Measurements from ENCODE around the gene XRCC6. TPM values are rescaled to one million over a fixed set of nuclear protein-coding genes. Genes with fewer than 3 reads are reported as not detected.

Gene XRCC6
- total RNA-seq, 1 donor: 251 TPM

- H3K9me3 ChIP-seq (ENCODE audit: low read depth, low read length): no peaks in the 10 kb centered on the region
- H4K20me1 ChIP-seq (ENCODE audit: insufficient read depth, low read length): no peaks in the 10 kb centered on the region
- TF ChIP-seq CTCF (IDR thresholded peaks at IDR 0.05; ENCODE audit: extremely low read depth, low read depth, low read length): no peak
- no peak for DNase-seq (ENCODE audit: insufficient read length, low spot score, missing footprints)
- H3K4me2 ChIP-seq (ENCODE audit: insufficient read depth, low read length): no peak overlapping the region
- no peaks in the 10 kb centered on the region for H3K27me3 ChIP-seq (ENCODE audit: insufficient read depth, low read length)
- H3K79me2 ChIP-seq (ENCODE audit: insufficient read depth, low read length): no peaks in the 10 kb centered on the region
- no peak overlapping the region for H3K27ac ChIP-seq (ENCODE audit: low read depth, low read length)
- no peaks in the 10 kb centered on the region for H3K4me1 ChIP-seq (ENCODE audit: insufficient read depth, low read length)
- H3K4me3 ChIP-seq (ENCODE audit: insufficient read depth, low read length): no peak overlapping the region
- no peak overlapping the region for H2AFZ ChIP-seq (ENCODE audit: low read length)
- peaks cover 52% of the 10 kb centered on the region for H3K36me3 ChIP-seq (ENCODE audit: insufficient read depth, low read length)
Observed at GRCh38 chr22:41578818-41579217, 42.3 kb upstream of the XRCC6 start.

DNA sequence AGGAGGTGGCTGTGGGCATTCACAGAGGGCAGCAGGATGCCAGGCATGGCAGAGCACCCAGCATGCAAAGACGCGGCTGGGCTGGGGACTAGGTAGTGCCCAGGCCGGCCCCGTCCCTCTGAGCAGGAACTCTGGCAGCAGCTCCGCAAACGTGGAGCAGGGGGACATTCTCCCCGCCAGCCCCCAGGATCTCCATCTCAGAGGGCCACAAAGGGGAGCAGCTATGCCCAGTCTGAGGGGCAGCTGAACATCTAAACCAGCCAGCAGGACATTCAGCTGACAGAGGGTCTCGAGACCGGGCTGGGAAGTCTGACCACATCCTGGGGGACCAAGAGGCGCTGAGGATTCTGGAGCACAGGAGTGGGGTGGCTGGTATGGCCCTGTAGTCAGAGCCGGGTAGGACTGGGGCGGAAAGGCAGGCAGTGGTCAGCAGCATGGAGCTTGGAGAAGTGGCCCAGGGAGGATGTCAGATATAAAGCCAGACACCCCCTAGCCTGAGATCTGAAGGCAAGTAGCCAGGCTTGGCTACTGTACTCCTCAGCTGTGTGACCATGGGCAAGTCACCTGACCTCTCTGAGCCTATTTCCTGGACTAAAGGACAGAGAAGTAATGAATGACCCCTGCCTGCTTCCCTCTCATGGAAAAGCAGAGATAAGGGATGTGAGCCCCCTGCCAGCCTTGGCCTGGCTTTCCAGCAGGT is 41.6 kb upstream of the XRCC6 start:
- no peaks in the 10 kb centered on the region for H3K9me3 ChIP-seq (ENCODE audit: low read depth, low read length)
- H2AFZ ChIP-seq (ENCODE audit: low read length): no peak overlapping the region
- H3K4me2 ChIP-seq (ENCODE audit: insufficient read depth, low read length): no peak overlapping the region
- H4K20me1 ChIP-seq (ENCODE audit: insufficient read depth, low read length): peaks cover under 1% of the 10 kb centered on the region
- H3K79me2 ChIP-seq (ENCODE audit: insufficient read depth, low read length): peaks cover 3% of the 10 kb centered on the region
- peak; percentile 80 for DNase-seq (ENCODE audit: insufficient read length, low spot score, missing footprints)
- TF ChIP-seq CTCF (IDR thresholded peaks at IDR 0.05; ENCODE audit: extremely low read depth, low read depth, low read length): no peak
- no peak overlapping the region for H3K27ac ChIP-seq (ENCODE audit: low read depth, low read length)
- H3K4me3 ChIP-seq (ENCODE audit: insufficient read depth, low read length): no peak overlapping the region
- H3K27me3 ChIP-seq (ENCODE audit: insufficient read depth, low read length): no peaks in the 10 kb centered on the region
- H3K36me3 ChIP-seq (ENCODE audit: insufficient read depth, low read length): peaks cover 58% of the 10 kb centered on the region
- no peaks in the 10 kb centered on the region for H3K4me1 ChIP-seq (ENCODE audit: insufficient read depth, low read length)

- Histone ChIP-seq H3K79me2 (ENCODE audit: insufficient read depth, low read length) (peaks cover 7% of the 10 kb centered on the region), H4K20me1 (ENCODE audit: insufficient read depth, low read length) (peaks cover 4% of the 10 kb centered on the region), H3K4me2 (ENCODE audit: insufficient read depth, low read length) (no peak overlapping the region), H3K27ac (ENCODE audit: low read depth, low read length) (no peak overlapping the region), H3K27me3 (ENCODE audit: insufficient read depth, low read length) (no peaks in the 10 kb centered on the region), H3K4me3 (ENCODE audit: insufficient read depth, low read length) (no peak overlapping the region), H3K9me3 (ENCODE audit: low read depth, low read length) (no peaks in the 10 kb centered on the region), H2AFZ (ENCODE audit: low read length) (no peak overlapping the region), H3K4me1 (ENCODE audit: insufficient read depth, low read length) (no peaks in the 10 kb centered on the region), H3K36me3 (ENCODE audit: insufficient read depth, low read length) (peaks cover 64% of the 10 kb centered on the region)
- peak; percentile 77 for DNase-seq (ENCODE audit: insufficient read length, low spot score, missing footprints)
- no peak for TF ChIP-seq CTCF (IDR thresholded peaks at IDR 0.05; ENCODE audit: extremely low read depth, low read depth, low read length)
Observed at GRCh38 chr22:41579997-41580355, 41.1 kb upstream of the XRCC6 start.

- no peak for DNase-seq (ENCODE audit: insufficient read length, low spot score, missing footprints)
- no peak overlapping the region for H3K4me3 ChIP-seq (ENCODE audit: insufficient read depth, low read length)
- peaks cover 4% of the 10 kb centered on the region for H3K4me1 ChIP-seq (ENCODE audit: insufficient read depth, low read length)
- peaks cover 60% of the 10 kb centered on the region for H3K36me3 ChIP-seq (ENCODE audit: insufficient read depth, low read length)
- no peaks in the 10 kb centered on the region for H3K27me3 ChIP-seq (ENCODE audit: insufficient read depth, low read length)
- no peak overlapping the region for H3K27ac ChIP-seq (ENCODE audit: low read depth, low read length)
- no peak overlapping the region for H2AFZ ChIP-seq (ENCODE audit: low read length)
- no peak for TF ChIP-seq CTCF (IDR thresholded peaks at IDR 0.05; ENCODE audit: extremely low read depth, low read depth, low read length)
- no peak overlapping the region for H3K4me2 ChIP-seq (ENCODE audit: insufficient read depth, low read length)
- peaks cover 7% of the 10 kb centered on the region for H4K20me1 ChIP-seq (ENCODE audit: insufficient read depth, low read length)
- peaks cover 22% of the 10 kb centered on the region for H3K79me2 ChIP-seq (ENCODE audit: insufficient read depth, low read length)
- H3K9me3 ChIP-seq (ENCODE audit: low read depth, low read length): no peaks in the 10 kb centered on the region
Observed at GRCh38 chr22:41582694-41583093, 38.4 kb upstream of the XRCC6 start.

Data from osteoblast (primary cell).